ENCODE results near the gene TMEM79. TPM values are rescaled to one million over a fixed set of nuclear protein-coding genes. Genes with fewer than 3 reads are reported as not detected.
A peak's percentile ranks its signal among the peaks of the same experiment; 100 is the strongest.

TMEM79 gene
- polyA plus RNA-seq, 1 of the 3 experiments (the other 2 are of a cell fraction): 4.5 TPM

- Histone ChIP-seq H3K9me3 (no peaks in the 10 kb centered on the region), H3K4me1 (ENCODE audit: control insufficient read depth in 1 of 2, insufficient read depth in 2 of 2, low read depth in 1 of 2, low read length in 1 of 2) (peaks cover 10 to 67% of the 10 kb centered on the region in 2 experiments; a peak in 3 of 4 replicates), H4K20me1 (ENCODE audit: insufficient read depth) (no peaks in the 10 kb centered on the region), H3K4me2 (no peak within 1 kb of the TSS), H3F3A (replicated peaks; ENCODE audit: insufficient read depth) (peaks cover 8% of the 10 kb centered on the region), H3K9ac (no peak within 1 kb of the TSS), H3K4me3 (ENCODE audit: low read depth in 2 of 2, low read length in 1 of 2) (no peak within 1 kb of the TSS), H2AFZ (ENCODE audit: low read depth) (no peak within 1 kb of the TSS), H3K79me2 (ENCODE audit: insufficient read depth) (no peaks in the 10 kb centered on the region), H3K9me2 (no peaks in the 10 kb centered on the region), H3K36me3 (replicated peaks in 1 of 2; ENCODE audit: control insufficient read depth in 1 of 2, insufficient read depth in 2 of 2, low read length in 1 of 2) (peaks cover 7 to 46% of the 10 kb centered on the region in 2 experiments), H3K27ac (ENCODE audit: low read depth in 2 of 2, low read length in 1 of 2) (peak within 1 kb of the TSS in 1 of 2 experiments; percentile 99; a peak in 1 of 4 replicates), H3K27me3 (ENCODE audit: insufficient read depth) (no peaks in the 10 kb centered on the region)
- 89% methylated on average over 10 of the region's 16 CpGs for WGBS (ENCODE audit: low lambda C conversion rate)
- DNase-seq: peak; percentile 40
- POLR2A ChIA-PET: interaction anchor here (0.6 kb wide), 1 partner anchor 9 kb away, joined by 3 read pairs; no protein-coding TSS in a partner anchor
- TF ChIP-seq YY1 (IDR thresholded peaks at IDR 0.05; ENCODE audit: low read depth) (no peak), RCOR1 (IDR thresholded peaks at IDR 0.05; ENCODE audit: low read length) (no peak), MXI1 (IDR thresholded peaks at IDR 0.05; ENCODE audit: low read depth, low read length) (no peak), ELF1 (IDR thresholded peaks at IDR 0.05) (no peak)
- TF ChIP-seq, protein P1, sequence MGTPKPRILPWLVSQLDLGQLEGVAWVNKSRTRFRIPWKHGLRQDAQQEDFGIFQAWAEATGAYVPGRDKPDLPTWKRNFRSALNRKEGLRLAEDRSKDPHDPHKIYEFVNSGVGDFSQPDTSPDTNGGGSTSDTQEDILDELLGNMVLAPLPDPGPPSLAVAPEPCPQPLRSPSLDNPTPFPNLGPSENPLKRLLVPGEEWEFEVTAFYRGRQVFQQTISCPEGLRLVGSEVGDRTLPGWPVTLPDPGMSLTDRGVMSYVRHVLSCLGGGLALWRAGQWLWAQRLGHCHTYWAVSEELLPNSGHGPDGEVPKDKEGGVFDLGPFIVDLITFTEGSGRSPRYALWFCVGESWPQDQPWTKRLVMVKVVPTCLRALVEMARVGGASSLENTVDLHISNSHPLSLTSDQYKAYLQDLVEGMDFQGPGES (IDR thresholded peaks at IDR 0.05; ENCODE audit: low read depth, low read length): no peak
- CTCF ChIA-PET: interaction anchor here (0.8 to 4.0 kb wide), 6 partner anchors 9 to 118 kb away, joined by 3 to 26 read pairs (median 6); no protein-coding TSS in a partner anchor
Measured at GRCh38 chr1:156247460-156248322, 36.4 kb upstream of the TMEM79 start, which contains the start of gene PAQR6. Gene PAQR6 (minus strand): TSS chr1:156248056. CDS start chr1:156246731, 1,325 bp downstream.

- no peak overlapping the region for H3K4me3 ChIP-seq (ENCODE audit: low read depth in 2 of 2, low read length in 1 of 2)
- no peak for TF ChIP-seq TEAD4 (IDR thresholded peaks at IDR 0.05; ENCODE audit: borderline replicate concordance, insufficient read depth)
- no peak for TF ChIP-seq ELF1 (IDR thresholded peaks at IDR 0.05)
- TF ChIP-seq TAF1 (IDR thresholded peaks at IDR 0.05; ENCODE audit: borderline replicate concordance, low read depth, low read length): no peak
- TF ChIP-seq GATA2 (CRISPR knock-in tag; IDR thresholded peaks at IDR 0.05): no peak
- no peak for TF ChIP-seq FOSL2 (IDR thresholded peaks at IDR 0.05; ENCODE audit: borderline replicate concordance, low read depth)
- TF ChIP-seq FOXJ3 (CRISPR knock-in tag; IDR thresholded peaks at IDR 0.05): no peak
- TF ChIP-seq RFX5 (IDR thresholded peaks at IDR 0.05; ENCODE audit: low read length): no peak
- TF ChIP-seq, protein P2, sequence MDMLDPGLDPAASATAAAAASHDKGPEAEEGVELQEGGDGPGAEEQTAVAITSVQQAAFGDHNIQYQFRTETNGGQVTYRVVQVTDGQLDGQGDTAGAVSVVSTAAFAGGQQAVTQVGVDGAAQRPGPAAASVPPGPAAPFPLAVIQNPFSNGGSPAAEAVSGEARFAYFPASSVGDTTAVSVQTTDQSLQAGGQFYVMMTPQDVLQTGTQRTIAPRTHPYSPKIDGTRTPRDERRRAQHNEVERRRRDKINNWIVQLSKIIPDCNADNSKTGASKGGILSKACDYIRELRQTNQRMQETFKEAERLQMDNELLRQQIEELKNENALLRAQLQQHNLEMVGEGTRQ (IDR thresholded peaks at IDR 0.05; ENCODE audit: borderline replicate concordance, low read depth, low read length): no peak
- no peak for TF ChIP-seq GABPA (IDR thresholded peaks at IDR 0.05; ENCODE audit: low read depth)
- TF ChIP-seq, protein P3, sequence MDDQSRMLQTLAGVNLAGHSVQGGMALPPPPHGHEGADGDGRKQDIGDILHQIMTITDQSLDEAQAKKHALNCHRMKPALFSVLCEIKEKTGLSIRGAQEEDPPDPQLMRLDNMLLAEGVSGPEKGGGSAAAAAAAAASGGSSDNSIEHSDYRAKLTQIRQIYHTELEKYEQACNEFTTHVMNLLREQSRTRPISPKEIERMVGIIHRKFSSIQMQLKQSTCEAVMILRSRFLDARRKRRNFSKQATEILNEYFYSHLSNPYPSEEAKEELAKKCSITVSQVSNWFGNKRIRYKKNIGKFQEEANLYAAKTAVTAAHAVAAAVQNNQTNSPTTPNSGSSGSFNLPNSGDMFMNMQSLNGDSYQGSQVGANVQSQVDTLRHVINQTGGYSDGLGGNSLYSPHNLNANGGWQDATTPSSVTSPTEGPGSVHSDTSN (IDR thresholded peaks at IDR 0.05): no peak
- TF ChIP-seq, protein P4, sequence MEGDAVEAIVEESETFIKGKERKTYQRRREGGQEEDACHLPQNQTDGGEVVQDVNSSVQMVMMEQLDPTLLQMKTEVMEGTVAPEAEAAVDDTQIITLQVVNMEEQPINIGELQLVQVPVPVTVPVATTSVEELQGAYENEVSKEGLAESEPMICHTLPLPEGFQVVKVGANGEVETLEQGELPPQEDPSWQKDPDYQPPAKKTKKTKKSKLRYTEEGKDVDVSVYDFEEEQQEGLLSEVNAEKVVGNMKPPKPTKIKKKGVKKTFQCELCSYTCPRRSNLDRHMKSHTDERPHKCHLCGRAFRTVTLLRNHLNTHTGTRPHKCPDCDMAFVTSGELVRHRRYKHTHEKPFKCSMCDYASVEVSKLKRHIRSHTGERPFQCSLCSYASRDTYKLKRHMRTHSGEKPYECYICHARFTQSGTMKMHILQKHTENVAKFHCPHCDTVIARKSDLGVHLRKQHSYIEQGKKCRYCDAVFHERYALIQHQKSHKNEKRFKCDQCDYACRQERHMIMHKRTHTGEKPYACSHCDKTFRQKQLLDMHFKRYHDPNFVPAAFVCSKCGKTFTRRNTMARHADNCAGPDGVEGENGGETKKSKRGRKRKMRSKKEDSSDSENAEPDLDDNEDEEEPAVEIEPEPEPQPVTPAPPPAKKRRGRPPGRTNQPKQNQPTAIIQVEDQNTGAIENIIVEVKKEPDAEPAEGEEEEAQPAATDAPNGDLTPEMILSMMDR (IDR thresholded peaks at IDR 0.05): no peak
- H3K4me2 ChIP-seq: no peak overlapping the region
- no peaks in the 10 kb centered on the region for H3K79me2 ChIP-seq (ENCODE audit: insufficient read depth)
- no peak overlapping the region for H2AFZ ChIP-seq (ENCODE audit: low read depth)
- peaks cover 13% of the 10 kb centered on the region for H3F3A ChIP-seq (replicated peaks; ENCODE audit: insufficient read depth)
- WGBS (ENCODE audit: low lambda C conversion rate): 80% methylated on average over 4 of the region's 4 CpGs
- POLR2A ChIA-PET: no interaction called here
- peaks cover 12 to 52% of the 10 kb centered on the region in 2 experiments for H3K36me3 ChIP-seq (replicated peaks in 1 of 2; ENCODE audit: control insufficient read depth in 1 of 2, insufficient read depth in 2 of 2, low read length in 1 of 2)
- peak overlapping the region in 1 of 2 experiments; percentile 62; a peak in 1 of 4 replicates for H3K27ac ChIP-seq (ENCODE audit: low read depth in 2 of 2, low read length in 1 of 2)
- H3K9me2 ChIP-seq: no peaks in the 10 kb centered on the region
- CTCF ChIA-PET: interaction anchor here (1.4 to 4.0 kb wide), 3 partner anchors 9 to 23 kb away, joined by 9 to 26 read pairs (median 11); no protein-coding TSS in a partner anchor
- H3K9ac ChIP-seq: no peak overlapping the region
- no peaks in the 10 kb centered on the region for H4K20me1 ChIP-seq (ENCODE audit: insufficient read depth)
- DNase-seq: no peak
- no peaks in the 10 kb centered on the region for H3K27me3 ChIP-seq (ENCODE audit: insufficient read depth)
- peaks cover 13 to 73% of the 10 kb centered on the region in 2 experiments; a peak in 3 of 4 replicates for H3K4me1 ChIP-seq (ENCODE audit: control insufficient read depth in 1 of 2, insufficient read depth in 2 of 2, low read depth in 1 of 2, low read length in 1 of 2)
- H3K9me3 ChIP-seq: no peaks in the 10 kb centered on the region
Measured at GRCh38 chr1:156248323-156248683, 35.8 kb upstream of the TMEM79 start.
